Adrenal gland (tissue), 12 donors: ENCODE data around the gene OSER1. TPM values are rescaled to one million over a fixed set of nuclear protein-coding genes. Genes with fewer than 3 reads are reported as not detected.

Experiments
- DNase-seq, 7 donors: peaks; one replicate each; pipeline ENCODE4 v3.0.0-alpha.2; 2019 to 2020
- H3K27ac ChIP-seq, 5 donors: fragments of 200-600 bp; sonication (generic) in 4 of 5; 1 replicate in 3 of 5; 2 replicates in 2 of 5; pipeline versions ENCODE4 v1.5.1 to v1.8.0; 2016 to 2020; ENCODE audit warnings: mild to moderate bottlenecking in 1 of 5
- H3K27me3 ChIP-seq: fragments of 200-600 bp; 2 replicates; pipeline ENCODE4 v1.8.0; 2021
- H3K36me3 ChIP-seq, 2 donors: fragments of 200-600 bp; replicated peaks in 1 of 2; 1 replicate in 1 of 2; 2 replicates in 1 of 2; pipeline versions ENCODE4 v1.5.1 to v1.8.0; 2018 to 2022
- H3K4me1 ChIP-seq, 2 donors: fragments of 200-600 bp; replicated peaks in 1 of 2; 1 replicate in 1 of 2; 2 replicates in 1 of 2; pipeline versions ENCODE4 v1.5.1 to v1.8.0; 2018 to 2021
- H3K4me3 ChIP-seq, 4 donors: fragments of 200-600 bp; sonication (generic) in 3 of 4; one replicate each; pipeline ENCODE4 v1.5.1; 2016 to 2018
- H3K9me3 ChIP-seq, 3 donors: fragments of 200-600 bp; sonication (generic) in 1 of 3; replicated peaks in 1 of 3; 1 replicate in 2 of 3; 2 replicates in 1 of 3; pipeline versions ENCODE4 v1.5.1 to v1.8.0; 2016 to 2021
- CTCF ChIP-seq, 6 experiments: fragments of 450-650 bp in 4 of 6; fragments of 200-600 bp in 2 of 6; sonication (generic) in 1 of 6; IDR thresholded peaks; 1 replicate in 5 of 6; 2 replicates in 1 of 6; pipeline versions ENCODE4 v1.5.1 to v1.8.0; 2016 to 2021; ENCODE audit warnings: antibody characterized with exemption in 6 of 6, mild to moderate bottlenecking in 2 of 6, moderate library complexity in 1 of 6
- POLR2A ChIP-seq, 2 donors: fragments of 450-650 bp; IDR thresholded peaks; one replicate each; pipeline ENCODE4 v1.6.1; 2017; ENCODE audit warnings: antibody characterized with exemption in 2 of 2, mild to moderate bottlenecking in 2 of 2, moderate library complexity in 1 of 2
- WGBS, 4 donors: extraction: QIAGEN DNeasy Blood & Tissue Kit in 2 of 4; methylation state at CpG; one replicate each; pipeline versions ENCODE4 v1.1.5 to v1.1.7; 2013 to 2017; 5-methylcytosine and 5-hydroxymethylcytosine counted together
- intact Hi-C, 2 donors: fragments of 100-400 bp; cut with DNase I; formaldehyde crosslinking; loops; one replicate each; pipeline versions ENCODE4 v1.14.1 to v1.15.0; 2022 to 2023
- polyA plus RNA-seq, 3 donors: library from polyadenylated mRNA; stranded (reverse); fragments of 200-250 nt in 2 of 3; fragments of 350-450 nt in 1 of 3; fragmentation: Illumina TruSeq in 1 of 3; extraction: RNeasy Lipid Tissue Mini Kit (QIAGEN cat#74804) in 1 of 3; gene quantifications; one replicate each; pipeline ENCODE4 v1.2.3, GENCODE V29; 2013 to 2014
- total RNA-seq, 9 donors: library from RNA; depleted of rRNA in 4 of 9; stranded (reverse); fragments of >200 nt in 4 of 9; fragments of 120-200 nt in 1 of 9; fragmentation: NEBNext Ultra II Directional in 1 of 9; extraction: Animal tissue kit (Norgen Biotek cat#: 25700) in 1 of 9; gene quantifications; one replicate each; pipeline versions ENCODE4 v1.1.0 to v1.2.4, GENCODE V29; 2013 to 2023
- donor health status: healthy with polysubstance abuse.
- donor health status: Bipolar disorder and iron deficiency.
- donor health status: DM: yes; HTN: yes; CAD: no.
- donor health status: DM: no; HTN: no; CAD: no.
- donor health status: DM: no; HTN: no; CAD: no.
- donor health status: DM: yes; HTN: yes; CAD: no.

Gene OSER1
- total and polyA plus RNA-seq, 12 donors, result 19.5 to 46.7 (median 27.3) TPM

- no peak for DNase-seq
- 76 to 82% (median 81%) methylated on average over 7 to 10 of the region's 10 CpGs for WGBS, 4 donors
- Histone ChIP-seq H3K9me3 (no peaks in the 10 kb centered on the region), H3K27ac (no peak overlapping the region), H3K4me3 (no peak overlapping the region), H3K27me3 (no peaks in the 10 kb centered on the region), H3K36me3 (no peaks in the 10 kb centered on the region), H3K4me1 (no peaks in the 10 kb centered on the region)
- intact Hi-C loops, result no loop called here
- TF ChIP-seq POLR2A (IDR thresholded peaks at IDR 0.05) (no peak), CTCF (IDR thresholded peaks at IDR 0.05) (no peak)
Measured at GRCh38 chr20:44231713-44232468, 21.3 kb upstream of the OSER1 start.

GRCh38 chr20:44231193-44231592 is 20.6 kb upstream of the OSER1 start:
- DNase-seq, result peak in 3 of 7 donors; percentile 32 to 72 (median 51)
- no peaks in the 10 kb centered on the region for H3K9me3 ChIP-seq
- no peak overlapping the region for H3K4me3 ChIP-seq
- H3K27ac ChIP-seq, result no peak overlapping the region
- intact Hi-C loops, result no loop called here
- no peaks in the 10 kb centered on the region for H3K36me3 ChIP-seq
- TF ChIP-seq POLR2A (IDR thresholded peaks at IDR 0.05), result no peak
- TF ChIP-seq CTCF (IDR thresholded peaks at IDR 0.05), result no peak
- H3K4me1 ChIP-seq, result no peaks in the 10 kb centered on the region
- H3K27me3 ChIP-seq, result no peaks in the 10 kb centered on the region
- WGBS, 4 donors, result 53 to 78% (median 71%) methylated on average over 6 to 7 of the region's 7 CpGs

DNA sequence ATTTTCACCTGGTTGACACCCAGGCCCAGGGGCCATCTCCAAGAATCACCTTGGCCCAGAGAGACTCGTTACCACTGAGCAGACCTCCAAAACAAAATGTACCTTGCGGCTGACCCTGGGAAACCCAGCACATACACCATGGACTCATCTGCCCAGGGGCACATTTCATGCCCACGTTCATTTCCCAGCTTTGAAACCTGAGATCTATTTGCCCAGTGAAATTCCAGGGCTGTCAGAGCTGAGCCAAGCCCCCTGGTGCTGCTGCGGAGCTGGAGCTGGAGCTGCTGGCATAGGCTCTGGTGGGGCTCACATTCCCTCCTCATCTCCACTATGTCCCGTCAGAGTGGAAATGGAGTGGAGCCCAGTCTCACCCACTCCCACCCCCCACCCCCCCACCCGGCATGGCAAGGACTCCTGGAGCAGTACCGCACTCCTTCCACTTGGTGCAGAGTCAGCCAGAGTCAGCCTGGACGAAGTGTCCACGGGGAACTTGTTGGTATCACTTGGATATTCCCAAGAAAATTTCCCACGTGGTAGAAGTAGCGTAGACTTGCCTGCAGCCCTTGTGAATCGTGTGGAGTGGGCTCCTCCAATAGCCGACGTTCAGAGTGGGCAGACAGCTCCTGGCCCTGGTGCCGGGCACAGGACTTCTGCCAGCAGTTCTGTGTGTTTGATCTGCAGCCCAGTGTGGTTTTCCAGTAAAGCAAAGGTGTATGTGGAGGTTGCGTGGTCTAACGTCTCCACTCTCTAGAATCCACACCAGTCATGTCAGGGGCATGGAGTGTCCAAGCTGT is 18.1 kb upstream of the OSER1 start:
- DNase-seq, result no peak
- Histone ChIP-seq H3K4me1 (no peaks in the 10 kb centered on the region), H3K4me3 (no peak overlapping the region), H3K27me3 (no peaks in the 10 kb centered on the region), H3K36me3 (no peaks in the 10 kb centered on the region), H3K9me3 (no peaks in the 10 kb centered on the region), H3K27ac (no peak overlapping the region)
- 73 to 77% (median 75%) methylated on average over 17 of the region's 17 CpGs for WGBS, 4 donors
- intact Hi-C loops, result no loop called here
- TF ChIP-seq POLR2A (IDR thresholded peaks at IDR 0.05) (no peak), CTCF (IDR thresholded peaks at IDR 0.05) (no peak)

- H3K36me3 ChIP-seq, result no peaks in the 10 kb centered on the region
- intact Hi-C loops, result no loop called here
- no peak overlapping the region for H3K27ac ChIP-seq
- H3K9me3 ChIP-seq, result no peaks in the 10 kb centered on the region
- DNase-seq, result no peak
- H3K4me1 ChIP-seq, result no peaks in the 10 kb centered on the region
- WGBS, 4 donors, result 87 to 95% (median 92%) methylated on average over 5 of the region's 5 CpGs
- H3K4me3 ChIP-seq, result no peak overlapping the region
- no peaks in the 10 kb centered on the region for H3K27me3 ChIP-seq
- no peak for TF ChIP-seq CTCF (IDR thresholded peaks at IDR 0.05)
- TF ChIP-seq POLR2A (IDR thresholded peaks at IDR 0.05), result no peak
Measured at GRCh38 chr20:44224637-44225036, 14.1 kb upstream of the OSER1 start.
